T-cell (primary cell): ENCODE results near the gene ULK4. TPM values are rescaled to one million over a fixed set of nuclear protein-coding genes. Genes with fewer than 3 reads are reported as not detected.

Source experiments
- ATAC-seq, 4 experiments: fragments of 200-7000 bp in 3 of 4; fragments of 150-1000 bp in 1 of 4; cut with Tn5 transposase; replicated peaks in 1 of 4; 1 replicate in 3 of 4; 2 replicates in 1 of 4; pipeline ENCODE4 v1.10.0; 2021; ENCODE audit warnings: moderate library complexity in 3 of 4, mild to moderate bottlenecking in 2 of 4, moderate number of reproducible peaks in 1 of 4
- CTCF ChIA-PET, 2 donors: fragments of 300-600 bp; sonication (Branson Sonifier 250); formaldehyde crosslinking; loops; one replicate each; lab custom pipeline; 2022; ENCODE audit warnings: antibody characterized with exemption in 2 of 2; lab: Charles Lee
- POLR2A ChIA-PET, 2 donors: fragments of 300-600 bp; sonication (Branson Sonifier 250); formaldehyde crosslinking; loops; one replicate each; lab custom pipeline; 2022; ENCODE audit warnings: antibody characterized with exemption in 2 of 2; lab: Charles Lee
- DNase-seq, 35 experiments: peaks; one replicate each; pipeline versions ENCODE4 v3.0.0 to v3.0.0-alpha.2; 2013 to 2023
- H3K27ac ChIP-seq: one replicate; pipeline ENCODE4 v1.5.1; 2013; ENCODE audit warnings: low read length
- H3K27me3 ChIP-seq, 2 experiments: replicated peaks in 1 of 2; 1 replicate in 1 of 2; 2 replicates in 1 of 2; pipeline versions ENCODE4 v1.6.1 to v1.7.0; 2013; ENCODE audit warnings: low read length in 1 of 2, mixed read lengths in 1 of 2; ENCODE audit not compliant: control insufficient read depth in 2 of 2, insufficient read depth in 2 of 2; ENCODE audit errors: extremely low read depth in 1 of 2
- H3K36me3 ChIP-seq, 2 donors: 1 replicate in 1 of 2; 2 replicates in 1 of 2; pipeline versions ENCODE4 v1.6.1 to v1.7.0; 2013; ENCODE audit warnings: low read length in 1 of 2; ENCODE audit not compliant: control insufficient read depth in 2 of 2, insufficient read depth in 1 of 2; ENCODE audit errors: extremely low read depth in 1 of 2
- H3K4me1 ChIP-seq, 2 experiments: 1 replicate in 1 of 2; 2 replicates in 1 of 2; pipeline versions ENCODE4 v1.6.1 to v1.7.0; 2013; ENCODE audit warnings: low read length in 2 of 2, mixed read lengths in 1 of 2; ENCODE audit not compliant: insufficient read depth in 2 of 2, control insufficient read depth in 1 of 2; ENCODE audit errors: extremely low read depth in 1 of 2
- H3K4me3 ChIP-seq, 2 donors: 1 replicate in 1 of 2; 2 replicates in 1 of 2; pipeline versions ENCODE4 v1.5.1 to v1.7.0; 2013; ENCODE audit warnings: mild to moderate bottlenecking in 2 of 2, low read length in 1 of 2, moderate library complexity in 1 of 2; ENCODE audit not compliant: control insufficient read depth in 1 of 2; ENCODE audit errors: extremely low read depth in 1 of 2
- H3K9me3 ChIP-seq: 2 replicates; pipeline ENCODE4 v1.7.0; 2013
- H3K27ac Mint-ChIP-seq, 2 donors: one replicate each; pipeline ENCODE4 v1.8.0; 2020 to 2021; ENCODE audit warnings: mild to moderate bottlenecking in 2 of 2, mixed read lengths in 2 of 2
- H3K27me3 Mint-ChIP-seq, 2 donors: one replicate each; pipeline ENCODE4 v1.8.0; 2021 to 2022; ENCODE audit warnings: mixed read lengths in 2 of 2
- H3K36me3 Mint-ChIP-seq: one replicate; pipeline ENCODE4 v1.8.0; 2021; ENCODE audit warnings: mixed read lengths
- H3K4me1 Mint-ChIP-seq, 3 donors: one replicate each; pipeline ENCODE4 v1.8.0; 2020 to 2022; ENCODE audit warnings: mixed read lengths in 3 of 3, mild to moderate bottlenecking in 1 of 3
- H3K4me3 Mint-ChIP-seq, 3 donors: one replicate each; pipeline ENCODE4 v1.8.0; 2020 to 2022; ENCODE audit warnings: mild to moderate bottlenecking in 3 of 3, mixed read lengths in 3 of 3, moderate library complexity in 3 of 3
- H3K9me3 Mint-ChIP-seq, 3 donors: one replicate each; pipeline ENCODE4 v1.8.0; 2020 to 2022; ENCODE audit warnings: mixed read lengths in 3 of 3
- WGBS: methylation state at CpG from one replicate; pipeline ENCODE4 v1.1.5; 2013; ENCODE audit warnings: missing lambda C conversion rate; ENCODE audit not compliant: insufficient coverage; 5-methylcytosine and 5-hydroxymethylcytosine counted together
- total RNA-seq, 35 experiments: library from RNA in 6 of 35; stranded (reverse) in 6 of 35; fragments of 120-200 nt in 1 of 35; gene quantifications; one replicate each; pipeline versions ENCODE4 v1.2.1 to v1.2.4 and lab custom pipeline; 2013 to 2026

The ULK4 gene
- total RNA-seq, 5 donors from 2014 or later (not counting 1 experiment from before 2014, with no cell fraction given): 17.5 to 28.2 (median 19.7) TPM

DNA sequence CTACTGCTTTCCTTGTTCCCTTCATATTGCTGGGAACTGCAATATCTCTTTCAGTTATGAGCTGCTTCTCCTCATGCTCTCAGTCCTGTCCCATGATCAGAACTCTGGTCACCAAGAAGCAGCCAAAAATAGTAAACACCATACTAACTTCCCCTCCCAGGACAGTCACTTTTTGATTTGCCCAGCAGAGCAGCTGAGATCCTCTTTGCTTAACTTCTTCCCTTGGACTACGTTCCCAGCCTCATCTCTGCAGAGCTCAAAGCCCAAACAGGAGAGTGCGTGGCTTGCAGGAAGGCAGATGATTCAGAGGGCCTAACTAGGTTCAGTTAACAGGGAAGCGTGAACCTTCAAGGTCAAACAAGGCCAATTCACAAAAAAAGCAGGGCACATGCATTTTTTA is 609.4 kb downstream of the ULK4 start:
- Mint-ChIP-seq H3K27me3 (no peaks in the 10 kb centered on the region), H3K27ac (no peak overlapping the region), H3K4me1 (no peaks in the 10 kb centered on the region), H3K4me3 (no peak overlapping the region), H3K36me3 (peaks cover 10% of the 10 kb centered on the region), H3K9me3 (no peaks in the 10 kb centered on the region)
- ChIA-PET CTCF (no interaction called here), POLR2A (no interaction called here)
- no peak for ATAC-seq
- H3K27me3 ChIP-seq: no peaks in the 10 kb centered on the region
- H3K36me3 ChIP-seq: no peaks in the 10 kb centered on the region
- no peak overlapping the region for H3K27ac ChIP-seq
- 80% methylated on average over 2 of the region's 3 CpGs for WGBS
- no peak overlapping the region for H3K4me3 ChIP-seq
- H3K9me3 ChIP-seq: no peaks in the 10 kb centered on the region
- no peaks in the 10 kb centered on the region for H3K4me1 ChIP-seq
- no peak for DNase-seq

DNA sequence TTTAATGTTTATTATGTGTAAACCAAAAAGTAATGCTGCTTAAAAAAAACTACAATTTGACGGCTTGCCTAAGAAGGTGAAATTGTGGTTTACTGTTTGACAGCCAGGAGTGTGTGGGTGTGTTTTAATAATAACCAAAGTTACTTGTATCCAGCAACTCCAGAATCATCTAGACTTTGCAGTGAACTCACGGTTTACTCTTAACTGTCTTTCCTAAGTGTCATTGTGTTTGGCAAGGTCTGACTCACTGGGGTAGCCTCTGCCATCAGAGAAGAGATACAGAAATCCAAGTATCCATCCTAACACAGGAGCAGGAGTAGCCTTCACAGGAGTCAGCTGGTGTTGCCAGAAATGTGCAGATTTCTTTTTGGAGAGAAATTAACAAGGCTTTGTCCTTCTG is 611.5 kb downstream of the ULK4 start:
- Histone ChIP-seq H3K4me3 (no peak overlapping the region), H3K9me3 (no peaks in the 10 kb centered on the region), H3K4me1 (no peaks in the 10 kb centered on the region), H3K27me3 (no peaks in the 10 kb centered on the region), H3K27ac (no peak overlapping the region), H3K36me3 (no peaks in the 10 kb centered on the region)
- Mint-ChIP-seq H3K27me3 (no peaks in the 10 kb centered on the region), H3K9me3 (peaks cover 0 to 4% (median 3%) of the 10 kb centered on the region in 3 donors), H3K27ac (no peak overlapping the region), H3K36me3 (peaks cover 11% of the 10 kb centered on the region), H3K4me3 (no peak overlapping the region), H3K4me1 (no peaks in the 10 kb centered on the region)
- DNase-seq (no peak), ATAC-seq (no peak)
- ChIA-PET CTCF (no interaction called here), POLR2A (no interaction called here)
- no CpG with 5 or more reads among the region's 2 CpGs for WGBS

DNA sequence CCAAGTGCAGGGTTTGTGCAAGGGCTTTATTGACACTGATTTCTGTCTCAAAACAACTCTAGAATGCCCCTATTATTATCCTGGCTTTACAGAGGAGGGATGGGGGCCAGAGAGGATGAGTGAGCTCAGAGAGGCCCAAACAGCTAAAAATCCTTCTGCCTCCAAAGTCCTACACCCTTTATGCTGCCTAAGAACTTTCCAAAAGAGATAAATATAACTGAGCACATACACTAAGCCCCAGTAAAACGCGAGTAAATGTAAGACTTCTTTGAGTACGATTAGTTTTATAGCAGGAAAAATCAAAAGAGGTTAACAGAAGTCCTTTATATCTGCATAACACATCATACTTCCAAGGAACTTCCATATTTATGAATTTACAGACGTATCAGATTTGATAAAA is 613.5 kb downstream of the ULK4 start:
- no peaks in the 10 kb centered on the region for H3K9me3 ChIP-seq
- CTCF ChIA-PET: no interaction called here

DNA sequence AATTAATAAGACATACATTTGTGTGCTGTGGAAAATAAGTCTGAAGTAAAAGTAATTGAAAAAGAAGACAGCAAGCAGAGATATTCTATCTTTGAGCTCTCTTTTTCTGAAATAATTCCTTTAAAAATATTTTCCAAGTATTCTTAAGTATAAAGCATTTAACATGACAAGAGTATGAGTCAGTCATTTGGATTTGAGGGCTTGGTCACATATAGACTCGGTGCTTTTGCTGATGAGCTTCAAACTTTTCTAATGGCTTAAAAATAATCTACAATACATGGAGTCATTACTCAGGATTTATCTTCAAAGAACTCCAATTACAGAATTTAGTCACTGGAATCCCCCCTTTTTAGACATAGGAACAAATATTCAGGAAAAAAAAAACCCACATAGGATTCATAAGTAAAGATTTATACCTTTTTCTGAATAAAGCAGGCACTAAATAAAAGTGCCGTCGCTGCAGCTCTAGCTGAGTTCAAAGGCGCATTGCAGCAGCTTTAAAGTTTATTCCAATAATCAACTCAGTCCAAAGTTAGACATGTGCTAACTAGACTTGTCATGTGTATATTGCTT is 615.1 kb downstream of the ULK4 start:
- DNase-seq: no peak
- H3K27ac ChIP-seq: no peak overlapping the region
- Mint-ChIP-seq H3K27me3 (no peaks in the 10 kb centered on the region), H3K36me3 (peaks cover 27% of the 10 kb centered on the region), H3K9me3 (peaks cover 3 to 13% (median 11%) of the 10 kb centered on the region in 3 donors), H3K4me3 (no peak overlapping the region), H3K4me1 (peaks cover 0 to 2% (median 0%) of the 10 kb centered on the region in 3 donors), H3K27ac (no peak overlapping the region)
- WGBS: no CpG with 5 or more reads among the region's 4 CpGs
- POLR2A ChIA-PET: no interaction called here
- H3K36me3 ChIP-seq: no peaks in the 10 kb centered on the region
- CTCF ChIA-PET: no interaction called here
- no peaks in the 10 kb centered on the region for H3K27me3 ChIP-seq
- ATAC-seq: no peak
- no peaks in the 10 kb centered on the region for H3K4me1 ChIP-seq
- H3K4me3 ChIP-seq: no peak overlapping the region
- no peaks in the 10 kb centered on the region for H3K9me3 ChIP-seq

More for the DNA sequence above, 613.5 kb downstream of the ULK4 start:
- ATAC-seq (no peak), DNase-seq (no peak)
- Histone ChIP-seq H3K4me3 (no peak overlapping the region), H3K27me3 (no peaks in the 10 kb centered on the region), H3K36me3 (no peaks in the 10 kb centered on the region), H3K4me1 (no peaks in the 10 kb centered on the region), H3K27ac (no peak overlapping the region)
- no peaks in the 10 kb centered on the region for H3K27me3 Mint-ChIP-seq
- H3K36me3 Mint-ChIP-seq: peaks cover 27% of the 10 kb centered on the region
- no peak overlapping the region for H3K4me3 Mint-ChIP-seq
- no peak overlapping the region for H3K27ac Mint-ChIP-seq
- POLR2A ChIA-PET: no interaction called here
- H3K9me3 Mint-ChIP-seq: peaks cover 3 to 13% (median 11%) of the 10 kb centered on the region in 3 donors
- no peaks in the 10 kb centered on the region for H3K4me1 Mint-ChIP-seq
- 71% methylated on average over 1 of the region's 4 CpGs for WGBS

DNA sequence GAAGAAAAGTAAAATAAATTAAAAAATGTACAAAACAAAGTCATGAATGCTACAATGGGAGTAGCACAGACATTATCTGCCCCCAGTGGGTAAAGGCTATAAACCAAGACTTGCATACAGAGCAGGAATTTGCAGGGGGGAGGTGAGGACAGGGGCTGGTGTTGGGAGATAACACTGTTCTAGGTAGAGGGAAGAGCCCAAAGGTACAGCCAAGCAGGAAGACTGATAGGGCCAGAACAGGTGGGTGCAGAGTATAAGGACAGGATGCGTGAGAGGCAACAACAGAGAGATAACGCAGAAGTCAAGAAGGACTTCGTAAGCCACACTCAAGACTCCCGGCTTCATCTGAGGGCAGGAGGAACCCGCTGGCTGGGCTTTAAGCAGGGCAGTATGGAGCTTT is 616.1 kb downstream of the ULK4 start:
- ChIA-PET CTCF (no interaction called here), POLR2A (no interaction called here)
- Mint-ChIP-seq H3K27me3 (no peaks in the 10 kb centered on the region), H3K9me3 (peaks cover 3 to 13% (median 11%) of the 10 kb centered on the region in 3 donors), H3K27ac (no peak overlapping the region), H3K4me1 (peaks cover 0 to 2% (median 0%) of the 10 kb centered on the region in 3 donors), H3K4me3 (no peak overlapping the region), H3K36me3 (peaks cover 28% of the 10 kb centered on the region)
- H3K9me3 ChIP-seq: no peaks in the 10 kb centered on the region
- WGBS: 97% methylated on average over 4 of the region's 5 CpGs
- H3K27ac ChIP-seq: no peak overlapping the region
- no peak for ATAC-seq
- H3K4me3 ChIP-seq: no peak overlapping the region
- no peak for DNase-seq
- no peaks in the 10 kb centered on the region for H3K4me1 ChIP-seq
- no peaks in the 10 kb centered on the region for H3K27me3 ChIP-seq
- no peaks in the 10 kb centered on the region for H3K36me3 ChIP-seq

DNA sequence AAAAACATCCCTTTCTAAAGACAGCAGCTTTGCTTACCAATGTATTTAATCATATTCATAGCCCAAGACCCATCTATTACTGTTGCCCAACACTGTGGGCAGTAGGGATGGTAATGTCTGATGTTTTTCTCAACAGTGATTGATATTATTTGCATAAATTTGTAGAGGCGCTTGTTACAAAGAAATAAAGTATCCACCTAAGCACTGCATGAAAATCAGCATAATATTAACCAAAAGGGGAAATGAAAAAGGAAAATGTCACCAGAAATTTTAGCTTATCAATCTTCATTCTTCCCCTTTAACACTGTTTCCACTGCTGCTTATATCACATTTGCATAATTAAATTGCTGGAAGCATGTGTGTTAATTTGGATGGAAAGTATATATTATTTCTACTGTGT is 622.1 kb downstream of the ULK4 start:
- no peak for ATAC-seq
- peaks cover 12% of the 10 kb centered on the region for H3K36me3 Mint-ChIP-seq
- CTCF ChIA-PET: no interaction called here

DNA sequence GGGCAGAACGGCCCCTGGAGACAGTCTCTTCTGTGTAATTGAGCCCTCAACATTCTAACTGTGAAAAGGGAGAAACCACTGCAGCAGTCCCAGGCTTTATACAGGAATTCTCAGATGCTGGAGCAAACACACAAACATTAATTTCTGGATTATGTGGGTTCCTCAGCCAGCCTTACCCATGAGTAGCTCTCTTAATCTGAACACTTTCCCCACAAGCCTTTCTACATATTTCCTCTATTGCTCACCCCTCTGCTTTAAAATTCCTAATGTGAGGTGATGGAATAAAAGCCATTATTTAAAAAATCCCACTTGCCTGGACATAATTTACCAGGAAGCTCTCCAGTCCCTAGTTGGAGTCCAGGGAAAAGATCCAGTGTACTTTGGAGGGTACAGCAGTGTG is 623.6 kb downstream of the ULK4 start:
- Histone ChIP-seq H3K9me3 (no peaks in the 10 kb centered on the region), H3K36me3 (no peaks in the 10 kb centered on the region), H3K27ac (no peak overlapping the region), H3K4me1 (no peaks in the 10 kb centered on the region), H3K27me3 (no peaks in the 10 kb centered on the region), H3K4me3 (no peak overlapping the region)
- no peak overlapping the region for H3K4me3 Mint-ChIP-seq
- no peaks in the 10 kb centered on the region for H3K9me3 Mint-ChIP-seq
- DNase-seq: no peak
- H3K27me3 Mint-ChIP-seq: no peaks in the 10 kb centered on the region
- H3K27ac Mint-ChIP-seq: no peak overlapping the region
- 60% methylated on average over 1 of the region's 1 CpG for WGBS
- ChIA-PET CTCF (no interaction called here), POLR2A (no interaction called here)
- ATAC-seq: no peak
- H3K4me1 Mint-ChIP-seq: peaks cover 0 to 2% (median 0%) of the 10 kb centered on the region in 3 donors
- peaks cover 2% of the 10 kb centered on the region for H3K36me3 Mint-ChIP-seq

More for the DNA sequence above, 622.1 kb downstream of the ULK4 start:
- no peak overlapping the region for H3K4me3 Mint-ChIP-seq
- H3K36me3 ChIP-seq: no peaks in the 10 kb centered on the region
- H3K9me3 ChIP-seq: no peaks in the 10 kb centered on the region
- H3K4me1 ChIP-seq: no peaks in the 10 kb centered on the region
- H3K27ac ChIP-seq: no peak overlapping the region
- peaks cover 0 to 2% (median 0%) of the 10 kb centered on the region in 3 donors for H3K4me1 Mint-ChIP-seq
- POLR2A ChIA-PET: no interaction called here
- no peak overlapping the region for H3K4me3 ChIP-seq
- no peak for DNase-seq
- H3K27me3 Mint-ChIP-seq: no peaks in the 10 kb centered on the region
- WGBS: no CpG with 5 or more reads among the region's 1 CpG
- no peaks in the 10 kb centered on the region for H3K27me3 ChIP-seq
- no peak overlapping the region for H3K27ac Mint-ChIP-seq
- H3K9me3 Mint-ChIP-seq: peaks cover under 1 to 5% (median 3%) of the 10 kb centered on the region in 3 donors
